HFFc6 (cell line): ENCODE measurements around the gene COL1A2. TPM values are rescaled to one million over a fixed set of nuclear protein-coding genes. Genes with fewer than 3 reads are reported as not detected.

Experiments used
- DNase-seq: peaks from one replicate; pipeline ENCODE4 v3.0.0-alpha.2; 2018
- H3K27ac Mint-ChIP-seq: 2 replicates; pipeline ENCODE4 v1.8.0; 2020; ENCODE audit warnings: mild to moderate bottlenecking, mixed read lengths
- H3K27me3 Mint-ChIP-seq: 2 replicates; pipeline ENCODE4 v1.8.0; 2021; ENCODE audit warnings: mild to moderate bottlenecking, moderate library complexity, mixed read lengths; ENCODE audit not compliant: insufficient read depth
- H3K36me3 Mint-ChIP-seq: 2 replicates; pipeline ENCODE4 v1.8.0; 2021; ENCODE audit warnings: low read depth, mixed read lengths
- H3K4me1 Mint-ChIP-seq: 2 replicates; pipeline ENCODE4 v1.8.0; 2020; ENCODE audit warnings: low read depth, mixed read lengths
- H3K4me3 Mint-ChIP-seq: 2 replicates; pipeline ENCODE4 v1.8.0; 2020; ENCODE audit warnings: mild to moderate bottlenecking, moderate library complexity, mixed read lengths
- H3K9me3 Mint-ChIP-seq: 2 replicates; pipeline ENCODE4 v1.8.0; 2020; ENCODE audit warnings: mild to moderate bottlenecking, mixed read lengths
- total RNA-seq, 6 experiments: library from RNA; stranded (reverse); fragmentation: NEBNext Ultra II Directional; extraction: Animal tissue kit (Norgen Biotek cat#: 25700); gene quantifications; 2 replicates in 1 of 6; 3 replicates in 5 of 6; pipeline ENCODE4 v1.2.3, GENCODE V29; 2021
- TF ChIP-seq, protein P1 (sequence below): fragments of 200-600 bp; sonication (generic); IDR thresholded peaks from 2 replicates; pipeline ENCODE4 v1.5.0; 2021; ENCODE audit warnings: antibody characterized with exemption, mild to moderate bottlenecking

Gene COL1A2
- total RNA-seq, 6 experiments from 2014 or later = 3,728 to 6,317 (median 3,918) TPM

DNA sequence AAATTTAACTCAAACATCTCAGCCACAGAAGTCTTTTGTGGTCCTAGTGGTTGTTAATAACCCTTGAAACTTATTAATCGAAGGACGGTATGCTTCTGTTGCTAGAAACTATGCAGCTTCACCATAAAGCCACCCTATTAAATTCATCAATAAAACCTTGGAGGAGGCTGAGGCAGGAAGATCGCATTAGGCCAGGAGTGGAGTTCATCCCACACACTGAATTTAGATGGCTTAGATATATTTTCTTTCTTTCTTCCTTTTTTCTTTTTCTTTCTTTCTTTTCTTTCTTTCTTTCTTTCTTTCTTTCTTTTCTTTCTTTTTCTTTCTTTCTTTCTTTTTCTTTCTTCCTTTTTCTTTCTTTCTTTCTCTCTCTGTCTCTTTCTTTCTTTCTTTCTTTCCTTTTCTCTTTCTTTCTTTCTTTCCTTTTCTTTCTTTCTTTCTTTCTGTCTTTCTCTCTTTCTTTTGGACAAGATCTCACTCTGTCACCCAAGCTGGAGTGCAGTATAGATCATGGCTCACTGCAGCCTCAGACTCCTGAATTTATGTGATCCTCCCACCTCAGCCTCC lies 84.0 kb downstream of the COL1A2 start:
- TF ChIP-seq, protein P1, sequence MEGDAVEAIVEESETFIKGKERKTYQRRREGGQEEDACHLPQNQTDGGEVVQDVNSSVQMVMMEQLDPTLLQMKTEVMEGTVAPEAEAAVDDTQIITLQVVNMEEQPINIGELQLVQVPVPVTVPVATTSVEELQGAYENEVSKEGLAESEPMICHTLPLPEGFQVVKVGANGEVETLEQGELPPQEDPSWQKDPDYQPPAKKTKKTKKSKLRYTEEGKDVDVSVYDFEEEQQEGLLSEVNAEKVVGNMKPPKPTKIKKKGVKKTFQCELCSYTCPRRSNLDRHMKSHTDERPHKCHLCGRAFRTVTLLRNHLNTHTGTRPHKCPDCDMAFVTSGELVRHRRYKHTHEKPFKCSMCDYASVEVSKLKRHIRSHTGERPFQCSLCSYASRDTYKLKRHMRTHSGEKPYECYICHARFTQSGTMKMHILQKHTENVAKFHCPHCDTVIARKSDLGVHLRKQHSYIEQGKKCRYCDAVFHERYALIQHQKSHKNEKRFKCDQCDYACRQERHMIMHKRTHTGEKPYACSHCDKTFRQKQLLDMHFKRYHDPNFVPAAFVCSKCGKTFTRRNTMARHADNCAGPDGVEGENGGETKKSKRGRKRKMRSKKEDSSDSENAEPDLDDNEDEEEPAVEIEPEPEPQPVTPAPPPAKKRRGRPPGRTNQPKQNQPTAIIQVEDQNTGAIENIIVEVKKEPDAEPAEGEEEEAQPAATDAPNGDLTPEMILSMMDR = no peak
- Mint-ChIP-seq H3K36me3 (no peaks in the 10 kb centered on the region), H3K4me3 (no peak overlapping the region), H3K27me3 (peaks cover 5% of the 10 kb centered on the region), H3K4me1 (no peaks in the 10 kb centered on the region), H3K27ac (no peak overlapping the region), H3K9me3 (no peaks in the 10 kb centered on the region)
- no peak for DNase-seq

Other genes starting within 250 kb of the COL1A2 start
- 1 to 10 TPM; 6.6 to 8.1 (median 7.1) TPM for gene CASD1, start 114.9 kb downstream of the COL1A2 start, total RNA-seq